PC-3 (cell line): Measurements from ENCODE around the gene TMEM213.

Experiments used
- CTCF ChIP-seq: fragments of 300-600 bp; sonication (generic); conservative IDR thresholded peaks from 2 replicates; pipeline ENCODE4 v1.5.1; 2017; ENCODE audit warnings: antibody characterized with exemption, low read depth, mild to moderate bottlenecking, low read length
- EZH2 ChIP-seq: fragments of 300-600 bp; sonication (generic); IDR thresholded peaks from one replicate; pipeline ENCODE4 v1.6.1; 2017; ENCODE audit warnings: antibody characterized with exemption, mild to moderate bottlenecking, low read length; ENCODE audit not compliant: unreplicated experiment
- EZH2phosphoT487 ChIP-seq: fragments of 300-600 bp; sonication (generic); IDR thresholded peaks from 2 replicates; pipeline ENCODE4 v1.6.1; 2018; ENCODE audit warnings: mild to moderate bottlenecking, antibody characterized with exemption, low read length, borderline replicate concordance

GRCh38 chr7:138749960-138750359, 47.8 kb upstream of the TMEM213 start:
- no peak for TF ChIP-seq CTCF
- no peak for TF ChIP-seq EZH2phosphoT487
- no peak for TF ChIP-seq EZH2
